Hepatocyte (in vitro differentiated cells): Measurements from ENCODE around the gene GLS. TPM values are rescaled to one million over a fixed set of nuclear protein-coding genes. Genes with fewer than 3 reads are reported as not detected.

Experiments
- DNase-seq: peaks from one replicate; pipeline ENCODE4 v3.0.0-alpha.2; 2016; ENCODE audit warnings: low spot score
- H2AFZ ChIP-seq: fragments of 200-600 bp; sonication (generic); 2 replicates; pipeline ENCODE4 v1.6.0; 2016; ENCODE audit warnings: antibody characterized with exemption, mild to moderate bottlenecking
- H3K27ac ChIP-seq: fragments of 200-600 bp; sonication (generic); 2 replicates; pipeline ENCODE4 v1.5.1; 2016; ENCODE audit warnings: mild to moderate bottlenecking
- H3K27me3 ChIP-seq: fragments of 200-600 bp; sonication (generic); 2 replicates; pipeline ENCODE4 v1.6.1; 2016
- H3K36me3 ChIP-seq: fragments of 200-600 bp; sonication (generic); replicated peaks from 2 replicates; pipeline ENCODE4 v1.5.1; 2016; ENCODE audit warnings: low read depth; ENCODE audit not compliant: insufficient read depth
- H3K4me1 ChIP-seq: fragments of 200-600 bp; sonication (generic); 2 replicates; pipeline ENCODE4 v1.5.1; 2016; ENCODE audit warnings: mild to moderate bottlenecking, moderate library complexity; ENCODE audit not compliant: insufficient read depth
- H3K4me2 ChIP-seq: fragments of 200-600 bp; sonication (generic); 2 replicates; pipeline ENCODE4 v1.6.0; 2016
- H3K4me3 ChIP-seq: fragments of 200-600 bp; sonication (generic); 2 replicates; pipeline ENCODE4 v1.5.1; 2016; ENCODE audit warnings: mild to moderate bottlenecking
- H3K79me2 ChIP-seq: fragments of 200-600 bp; sonication (generic); 2 replicates; pipeline ENCODE4 v1.6.0; 2017; ENCODE audit warnings: mild to moderate bottlenecking
- H3K9me2 ChIP-seq: fragments of 200-600 bp; sonication (generic); replicated peaks from 2 replicates; pipeline ENCODE4 v1.6.0; 2017; ENCODE audit warnings: mild to moderate bottlenecking; ENCODE audit not compliant: insufficient read depth
- H3K9me3 ChIP-seq: fragments of 200-600 bp; sonication (generic); 2 replicates; pipeline ENCODE4 v1.5.1; 2016; ENCODE audit warnings: low read depth, mild to moderate bottlenecking
- H4K20me1 ChIP-seq: fragments of 200-600 bp; sonication (generic); 2 replicates; pipeline ENCODE4 v1.6.0; 2016; ENCODE audit warnings: mild to moderate bottlenecking; ENCODE audit not compliant: insufficient read depth, poor library complexity, severe bottlenecking
- EZH2 ChIP-seq: fragments of 200-600 bp; sonication (generic); IDR thresholded peaks from 2 replicates; pipeline ENCODE4 v1.6.1; 2016; ENCODE audit warnings: antibody characterized with exemption, mild to moderate bottlenecking, borderline replicate concordance
- EZH2phosphoT487 ChIP-seq: fragments of 200-600 bp; sonication (generic); IDR thresholded peaks from one replicate; pipeline ENCODE4 v1.6.1; 2018; ENCODE audit warnings: antibody characterized with exemption, mild to moderate bottlenecking, low read depth, moderate library complexity; ENCODE audit not compliant: unreplicated experiment, severe bottlenecking
- WGBS: methylation state at CpG from one replicate; pipeline ENCODE4 v1.1.6; 2016; ENCODE audit warnings: low lambda C conversion rate; ENCODE audit errors: missing lambda C conversion rate; 5-methylcytosine and 5-hydroxymethylcytosine counted together
- polyA plus RNA-seq: library from polyadenylated mRNA; unstranded; fragments of >200 nt; fragmentation: Nextera tagmentation; extraction: Ambion mirVana; gene quantifications from 2 replicates; pipeline ENCODE4 v1.2.1, GENCODE V29; 2016
- total RNA-seq: library from RNA; depleted of rRNA; stranded (reverse); fragments of >200 nt; gene quantifications from 2 replicates; pipeline ENCODE4 v1.2.3, GENCODE V29; 2014
- TF ChIP-seq, protein P1 (sequence below): fragments of 200-600 bp; sonication (generic); IDR thresholded peaks from 2 replicates; pipeline ENCODE4 v1.5.1; 2016; ENCODE audit warnings: antibody characterized with exemption, mild to moderate bottlenecking; ENCODE audit not compliant: poor library complexity

GLS gene
- total and polyA plus RNA-seq, 2 experiments from 2014 or later: 78.8 to 460 TPM

DNA sequence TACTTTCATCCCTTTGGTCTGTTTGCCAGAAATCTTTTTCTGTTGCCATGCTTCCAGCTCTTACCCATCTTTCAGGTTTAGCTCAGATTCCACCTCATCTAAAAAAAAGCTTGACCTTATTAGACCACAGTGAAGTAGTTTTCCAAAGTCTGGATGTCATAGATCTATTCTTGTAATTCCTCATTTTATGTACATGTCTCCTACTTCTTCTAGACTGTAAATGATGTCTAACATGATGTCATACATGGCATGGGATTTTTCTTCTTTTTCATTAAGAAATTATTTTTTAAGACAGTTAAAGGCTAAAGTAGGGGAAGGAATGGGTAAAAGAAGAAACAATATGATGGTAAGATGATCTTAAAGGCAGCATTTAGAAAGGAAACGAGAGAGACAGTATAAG is 11.3 kb downstream of the GLS start:
- Histone ChIP-seq H3K9me2 (no peaks in the 10 kb centered on the region), H3K27me3 (no peaks in the 10 kb centered on the region), H4K20me1 (peaks cover 61% of the 10 kb centered on the region), H3K4me1 (no peaks in the 10 kb centered on the region), H3K4me2 (no peak overlapping the region), H3K9me3 (no peaks in the 10 kb centered on the region), H3K36me3 (no peaks in the 10 kb centered on the region), H3K4me3 (no peak overlapping the region), H2AFZ (no peak overlapping the region), H3K79me2 (peaks cover 98% of the 10 kb centered on the region), H3K27ac (no peak overlapping the region)
- no peak for TF ChIP-seq EZH2
- 94% methylated on average over 1 of the region's 1 CpG for WGBS
- no peak for DNase-seq

DNA sequence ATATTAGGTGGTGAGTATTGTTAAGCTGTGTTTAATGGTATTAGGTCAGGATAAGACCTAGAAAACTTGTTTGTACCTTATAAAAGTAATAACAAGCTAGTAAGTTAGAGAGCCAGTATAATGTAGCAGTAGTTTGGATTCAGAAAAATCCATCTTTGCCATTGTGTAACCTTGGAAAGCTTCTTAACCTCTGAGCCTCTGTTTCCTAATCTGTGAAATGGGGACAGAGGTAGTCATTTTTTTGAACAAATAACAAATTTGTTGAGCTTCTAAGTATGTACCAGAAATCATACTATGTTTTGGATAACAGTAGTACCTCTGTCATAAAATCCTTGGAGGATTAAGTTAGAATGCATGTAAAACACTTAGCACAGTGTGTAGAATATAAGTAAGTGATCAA is 12.5 kb downstream of the GLS start:
- DNase-seq: no peak
- H3K4me3 ChIP-seq: no peak overlapping the region
- no peak for TF ChIP-seq EZH2
- no peak for TF ChIP-seq EZH2phosphoT487
- TF ChIP-seq, protein P1, sequence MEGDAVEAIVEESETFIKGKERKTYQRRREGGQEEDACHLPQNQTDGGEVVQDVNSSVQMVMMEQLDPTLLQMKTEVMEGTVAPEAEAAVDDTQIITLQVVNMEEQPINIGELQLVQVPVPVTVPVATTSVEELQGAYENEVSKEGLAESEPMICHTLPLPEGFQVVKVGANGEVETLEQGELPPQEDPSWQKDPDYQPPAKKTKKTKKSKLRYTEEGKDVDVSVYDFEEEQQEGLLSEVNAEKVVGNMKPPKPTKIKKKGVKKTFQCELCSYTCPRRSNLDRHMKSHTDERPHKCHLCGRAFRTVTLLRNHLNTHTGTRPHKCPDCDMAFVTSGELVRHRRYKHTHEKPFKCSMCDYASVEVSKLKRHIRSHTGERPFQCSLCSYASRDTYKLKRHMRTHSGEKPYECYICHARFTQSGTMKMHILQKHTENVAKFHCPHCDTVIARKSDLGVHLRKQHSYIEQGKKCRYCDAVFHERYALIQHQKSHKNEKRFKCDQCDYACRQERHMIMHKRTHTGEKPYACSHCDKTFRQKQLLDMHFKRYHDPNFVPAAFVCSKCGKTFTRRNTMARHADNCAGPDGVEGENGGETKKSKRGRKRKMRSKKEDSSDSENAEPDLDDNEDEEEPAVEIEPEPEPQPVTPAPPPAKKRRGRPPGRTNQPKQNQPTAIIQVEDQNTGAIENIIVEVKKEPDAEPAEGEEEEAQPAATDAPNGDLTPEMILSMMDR: no peak
- H3K27ac ChIP-seq: no peak overlapping the region
- no peak overlapping the region for H2AFZ ChIP-seq
- peaks cover 94% of the 10 kb centered on the region for H3K79me2 ChIP-seq
- no peaks in the 10 kb centered on the region for H3K9me2 ChIP-seq
- H3K4me2 ChIP-seq: no peak overlapping the region
- H4K20me1 ChIP-seq: peaks cover 50% of the 10 kb centered on the region
- H3K9me3 ChIP-seq: no peaks in the 10 kb centered on the region
- no peaks in the 10 kb centered on the region for H3K27me3 ChIP-seq
- no peaks in the 10 kb centered on the region for H3K36me3 ChIP-seq
- no peaks in the 10 kb centered on the region for H3K4me1 ChIP-seq

DNA sequence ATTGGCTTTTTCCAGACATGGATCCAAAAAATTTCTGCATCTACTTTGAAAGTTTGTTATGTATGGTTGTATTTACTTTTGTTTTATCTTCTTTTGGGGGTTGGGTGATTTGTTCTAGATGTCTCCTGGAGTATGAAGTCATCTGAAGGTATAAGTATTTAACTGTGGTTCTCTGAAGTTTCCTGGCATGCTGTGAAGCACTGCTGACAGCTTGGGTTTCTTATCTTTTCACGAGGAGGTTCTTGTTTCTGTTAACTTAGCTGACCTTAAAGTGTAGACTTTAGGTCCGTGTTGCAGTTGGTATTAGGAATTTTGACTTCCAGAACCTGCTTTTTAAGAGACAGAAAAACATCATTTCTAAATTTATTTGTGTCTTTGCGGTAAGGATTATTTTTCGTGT is 15.9 kb downstream of the GLS start:
- Histone ChIP-seq H4K20me1 (peaks cover 28% of the 10 kb centered on the region), H3K4me1 (no peaks in the 10 kb centered on the region), H3K36me3 (no peaks in the 10 kb centered on the region), H3K79me2 (peaks cover 68% of the 10 kb centered on the region), H3K4me3 (no peak overlapping the region), H3K27me3 (no peaks in the 10 kb centered on the region), H3K27ac (peak overlapping the region; percentile 15), H3K9me2 (no peaks in the 10 kb centered on the region), H3K4me2 (no peak overlapping the region), H3K9me3 (no peaks in the 10 kb centered on the region), H2AFZ (no peak overlapping the region)
- TF ChIP-seq EZH2phosphoT487 (no peak), EZH2 (no peak)
- TF ChIP-seq, protein P1: no peak
- DNase-seq: no peak
- 46% methylated on average over 4 of the region's 4 CpGs for WGBS

GRCh38 chr2:190903693-190904450 is 23.3 kb downstream of the GLS start:
- H3K27me3 ChIP-seq: no peaks in the 10 kb centered on the region
- no peak overlapping the region for H2AFZ ChIP-seq
- no peaks in the 10 kb centered on the region for H3K36me3 ChIP-seq
- peak overlapping the region; percentile 7 for H3K27ac ChIP-seq
- no peaks in the 10 kb centered on the region for H4K20me1 ChIP-seq
- no peak overlapping the region for H3K4me2 ChIP-seq
- no peaks in the 10 kb centered on the region for H3K9me2 ChIP-seq
- TF ChIP-seq, protein P1: no peak
- no peak for TF ChIP-seq EZH2
- TF ChIP-seq EZH2phosphoT487: no peak
- H3K4me1 ChIP-seq: no peaks in the 10 kb centered on the region
- no peaks in the 10 kb centered on the region for H3K9me3 ChIP-seq
- no peak overlapping the region for H3K4me3 ChIP-seq
- H3K79me2 ChIP-seq: peaks cover 14% of the 10 kb centered on the region
- WGBS: 60% methylated on average over 1 of the region's 1 CpG
- no peak for DNase-seq
